Epithelial cell of prostate (primary cell): ENCODE results near the gene RSBN1.
"Not testable (repeated sequence)": the region's sequence is repeated elsewhere in the genome, so short reads cannot be mapped to it uniquely, and the experiment has no call there.

ENCODE experiments used
- DNase-seq: peaks from one replicate; pipeline ENCODE4 v3.0.0-alpha.2; 2011; ENCODE audit warnings: low read depth, low spot score
- H3K27ac ChIP-seq: fragments of 450-650 bp; 2 replicates; pipeline ENCODE4 v1.5.1; 2017; ENCODE audit warnings: mild to moderate bottlenecking

RSBN1 gene

GRCh38 chr1:113751114-113751513, 61.2 kb downstream of the RSBN1 start:
- no peak for DNase-seq
- no peak overlapping the region for H3K27ac ChIP-seq

- no peak overlapping the region for H3K27ac ChIP-seq
- DNase-seq = no peak
Measured at GRCh38 chr1:113749402-113749801, 62.9 kb downstream of the RSBN1 start.

DNA sequence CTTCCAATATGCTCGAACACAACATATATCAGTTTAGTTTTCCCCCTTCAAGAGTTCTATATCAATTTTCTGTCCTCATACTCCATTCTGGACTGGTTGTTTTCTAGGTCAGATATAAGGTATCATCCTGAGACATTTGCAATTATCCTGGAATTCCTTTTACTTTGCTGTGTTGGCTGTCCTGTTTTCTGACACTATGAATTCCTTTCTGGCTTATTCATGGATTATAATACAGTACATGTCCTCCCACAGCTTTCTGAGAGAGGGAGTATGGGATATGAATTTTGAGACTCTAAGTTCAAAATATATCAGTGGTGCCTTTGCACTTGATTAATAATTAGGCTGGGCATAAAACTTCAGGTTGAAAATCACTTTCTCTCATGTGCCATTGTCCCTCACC, 64.9 kb downstream of the RSBN1 start:
- H3K27ac ChIP-seq = no peak overlapping the region
- no peak for DNase-seq

DNA sequence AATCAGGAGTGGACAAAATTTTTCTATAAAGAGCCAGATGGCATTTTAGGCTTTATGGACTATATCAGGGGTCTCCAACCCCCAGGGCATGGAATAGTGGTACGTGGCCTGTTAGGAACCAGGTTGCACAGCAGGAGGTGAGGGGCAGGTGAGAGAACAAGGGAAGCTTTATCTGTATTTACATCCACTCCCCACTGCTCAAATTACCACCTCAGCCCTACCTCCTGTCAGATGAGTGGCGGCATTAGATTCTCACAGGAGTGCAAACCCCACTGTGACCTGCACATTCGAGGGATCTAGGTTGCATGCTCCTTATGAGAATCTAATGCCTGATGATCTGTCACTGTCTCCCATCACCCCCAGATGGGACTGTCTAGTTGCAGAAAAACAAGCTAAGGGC, 66.9 kb downstream of the RSBN1 start:
- no peak overlapping the region for H3K27ac ChIP-seq
- DNase-seq = no peak

DNA sequence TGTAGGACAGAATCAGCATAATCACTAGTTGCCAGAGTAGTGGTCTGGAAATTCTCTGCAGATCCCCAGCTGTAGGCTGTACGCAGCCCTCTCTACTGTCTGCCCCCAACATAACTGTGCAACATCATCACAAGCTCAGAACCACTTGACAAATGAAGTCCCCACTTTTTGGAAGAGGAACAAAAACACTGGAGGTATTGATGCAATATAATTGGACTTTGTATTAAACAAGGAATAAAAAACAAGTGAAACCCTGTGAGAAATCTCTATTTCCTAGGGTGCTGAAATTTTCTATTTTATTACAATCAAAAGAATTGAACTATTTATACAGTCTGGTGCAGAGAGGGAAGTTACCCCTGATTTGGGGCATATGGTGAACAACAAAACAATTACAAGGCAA, 68.2 kb downstream of the RSBN1 start:
- no peak overlapping the region for H3K27ac ChIP-seq
- no peak for DNase-seq

- no peak for DNase-seq
- no peak overlapping the region for H3K27ac ChIP-seq
Measured at GRCh38 chr1:113742515-113742914, 69.8 kb downstream of the RSBN1 start.

- no peak overlapping the region for H3K27ac ChIP-seq
- DNase-seq = no peak
Measured at GRCh38 chr1:113734357-113735055, 77.8 kb downstream of the RSBN1 start.

- no peak overlapping the region for H3K27ac ChIP-seq
- DNase-seq = no peak
Measured at GRCh38 chr1:113732802-113733201, 79.5 kb downstream of the RSBN1 start.

DNA sequence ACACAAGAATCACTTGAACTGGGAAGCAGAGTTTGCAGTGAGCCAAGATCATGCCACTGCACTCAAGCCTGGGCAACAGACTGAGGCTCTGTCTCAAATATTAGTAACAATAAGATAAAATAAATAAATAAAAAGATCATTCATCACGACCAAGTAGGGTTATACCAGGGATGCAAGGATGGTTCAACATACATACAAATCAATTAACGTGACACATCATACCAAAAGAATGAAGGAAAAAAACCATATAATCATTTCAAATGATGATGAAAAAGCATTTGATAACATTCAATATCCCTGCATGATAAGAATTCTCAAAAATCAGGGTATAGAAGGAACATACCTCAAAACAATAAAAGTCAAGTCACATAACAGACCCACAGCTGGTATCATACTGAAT, 91.3 kb downstream of the RSBN1 start:
- H3K27ac ChIP-seq = no peak overlapping the region
- DNase-seq = no peak

GRCh38 chr1:113718621-113719020, 93.7 kb downstream of the RSBN1 start:
- H3K27ac ChIP-seq, DNase-seq: not testable (repeated sequence)

GRCh38 chr1:113717506-113717905, 94.8 kb downstream of the RSBN1 start:
- H3K27ac ChIP-seq, DNase-seq: not testable (repeated sequence)

GRCh38 chr1:113714606-113715269, 97.5 kb downstream of the RSBN1 start:
- H3K27ac ChIP-seq = no peak overlapping the region
- DNase-seq = no peak
